Endothelial cell of umbilical vein (primary cell): ENCODE data around the gene CHD9. TPM values are rescaled to one million over a fixed set of nuclear protein-coding genes. Genes with fewer than 3 reads are reported as not detected.

Source experiments
- BruUV-seq: library from RNA; stranded (reverse); fragments of 400-500 nt; replicated peaks from 2 replicates; lab custom pipeline; 2021; lab: Mats Ljungman, UMichigan
- CTCF ChIA-PET: fragments of 300-600, 350-600 bp; sonication (Branson Sonifier 250); formaldehyde crosslinking; loops from one replicate; lab custom pipeline; 2021; ENCODE audit warnings: antibody characterized with exemption, inconsistent platforms; lab: Charles Lee
- POLR2A ChIA-PET: fragments of 300-600, 350-600 bp; sonication (Branson Sonifier 250); formaldehyde crosslinking; loops from one replicate; lab custom pipeline; 2021; ENCODE audit warnings: antibody characterized with exemption, inconsistent platforms; lab: Charles Lee
- DNase-seq: peaks from one replicate; pipeline ENCODE4 v3.0.0-alpha.2; 2011; ENCODE audit warnings: low read depth, low spot score
- FAIRE-seq: peaks from 2 replicates; lab custom pipeline; 2011; peaks lifted over from hg19 to GRCh38; lab: Jason Lieb, UNC
- H2AFZ ChIP-seq: 2 replicates; pipeline ENCODE4 v1.6.0; 2012; ENCODE audit warnings: low read depth, low read length, control low read depth, inconsistent platforms
- H3K27ac ChIP-seq: 2 replicates; pipeline ENCODE4 v1.5.1; 2011; ENCODE audit warnings: low read depth, mild to moderate bottlenecking, control low read depth, low read length, moderate library complexity; ENCODE audit not compliant: insufficient read depth
- H3K27me3 ChIP-seq, 2 experiments: 2 replicates each; pipeline versions ENCODE4 v1.6.0 to v1.6.1; 2011; ENCODE audit warnings: low read length in 2 of 2, mixed read lengths in 1 of 2; ENCODE audit not compliant: control insufficient read depth in 2 of 2, insufficient read depth in 2 of 2
- H3K36me3 ChIP-seq, 2 experiments: 2 replicates in 1 of 2; 3 replicates in 1 of 2; pipeline ENCODE4 v1.5.1; 2011; ENCODE audit warnings: low read length in 2 of 2, mild to moderate bottlenecking in 1 of 2, moderate library complexity in 1 of 2; ENCODE audit not compliant: control insufficient read depth in 2 of 2, insufficient read depth in 2 of 2; ENCODE audit errors: extremely low read depth in 1 of 2
- H3K4me1 ChIP-seq: 3 replicates; pipeline ENCODE4 v1.5.1; 2011; ENCODE audit warnings: mild to moderate bottlenecking, low read length; ENCODE audit not compliant: control insufficient read depth, insufficient read depth; ENCODE audit errors: extremely low read depth
- H3K4me2 ChIP-seq: 2 replicates; pipeline ENCODE4 v1.6.1; 2011; ENCODE audit warnings: low read length, control low read depth, mixed read lengths; ENCODE audit not compliant: insufficient read depth
- H3K4me3 ChIP-seq, 3 experiments: fragments of 200-600 bp in 1 of 3; sonication (generic), shearing (Covaris generic) in 1 of 3; replicated peaks in 1 of 3; 2 replicates each; pipeline ENCODE4 v1.5.1; 2011 to 2016; ENCODE audit warnings: control low read depth in 3 of 3, low read length in 3 of 3, mild to moderate bottlenecking in 2 of 3, inconsistent platforms in 1 of 3, low read depth in 1 of 3, moderate library complexity in 1 of 3; ENCODE audit not compliant: insufficient read depth in 1 of 3
- H3K79me2 ChIP-seq: 2 replicates; pipeline ENCODE4 v1.6.0; 2012; ENCODE audit warnings: low read length, inconsistent platforms; ENCODE audit not compliant: control insufficient read depth, insufficient read depth
- H3K9ac ChIP-seq: replicated peaks from 2 replicates; pipeline ENCODE3; 2011; ENCODE audit warnings: low read length, control low read depth; ENCODE audit not compliant: insufficient read depth; ENCODE audit errors: extremely low read depth
- H3K9me1 ChIP-seq: replicated peaks from 3 replicates; pipeline ENCODE4 v1.6.0; 2011; ENCODE audit warnings: mild to moderate bottlenecking, low read length; ENCODE audit not compliant: control insufficient read depth, insufficient read depth; ENCODE audit errors: extremely low read depth
- H3K9me3 ChIP-seq: replicated peaks from 2 replicates; pipeline ENCODE4 v1.5.1; 2012; ENCODE audit warnings: low read length, inconsistent platforms; ENCODE audit not compliant: control insufficient read depth, insufficient read depth
- H4K20me1 ChIP-seq: replicated peaks from 2 replicates; pipeline ENCODE3; 2011; ENCODE audit warnings: mild to moderate bottlenecking, low read length; ENCODE audit not compliant: control insufficient read depth, insufficient read depth; ENCODE audit errors: extremely low read depth
- EZH2 ChIP-seq: IDR thresholded peaks from 2 replicates; pipeline ENCODE4 v1.6.1; 2012; ENCODE audit warnings: borderline replicate concordance, low read depth, mild to moderate bottlenecking, moderate library complexity, low read length, inconsistent platforms; ENCODE audit not compliant: severe bottlenecking
- FOS ChIP-seq: IDR thresholded peaks from 2 replicates; pipeline ENCODE4 v1.6.1; 2011; ENCODE audit warnings: mild to moderate bottlenecking, low read length, moderate library complexity, borderline replicate concordance; ENCODE audit not compliant: insufficient read depth
- GATA2 ChIP-seq: IDR thresholded peaks from 2 replicates; pipeline ENCODE4 v1.7.0; 2011; ENCODE audit warnings: low read depth, mild to moderate bottlenecking, moderate library complexity, mixed read lengths, low read length; ENCODE audit not compliant: insufficient read length, insufficient read depth
- JUN ChIP-seq: IDR thresholded peaks from 2 replicates; pipeline ENCODE4 v1.6.1; 2011; ENCODE audit warnings: borderline replicate concordance, low read depth; ENCODE audit not compliant: insufficient read length, insufficient read depth
- MYC ChIP-seq: IDR thresholded peaks from one replicate; pipeline ENCODE4 v1.6.1; 2011; ENCODE audit warnings: mild to moderate bottlenecking, low read depth, low read length
- POLR2A ChIP-seq: IDR thresholded peaks from 2 replicates; pipeline ENCODE4 v1.6.1; 2012; ENCODE audit warnings: low read depth, mild to moderate bottlenecking, control low read depth, low read length
- POLR2AphosphoS5 ChIP-seq: IDR thresholded peaks from 2 replicates; pipeline ENCODE4 v1.6.1; 2012; ENCODE audit warnings: low read depth, mild to moderate bottlenecking, control low read depth, low read length, moderate library complexity; ENCODE audit not compliant: insufficient read depth
- dilution Hi-C: fragments of 300-500 bp; cut with MboI; formaldehyde crosslinking; loops from one replicate; pipeline ENCODE4 v1.15.0; 2019; ENCODE audit warnings: low sequenced_read_pairs; ENCODE audit not compliant: extremely low pct_ligation_motif_present
- intact Hi-C: fragments of 100-400 bp; cut with micrococcal nuclease; formaldehyde crosslinking; loops from one replicate; pipeline ENCODE4 v1.10.0; 2022
- polyA plus RNA-seq, 4 experiments: library from polyadenylated mRNA; depleted of rRNA in 3 of 4; stranded (reverse) in 3 of 4; unstranded in 1 of 4; fragments of >200 nt; gene quantifications; 2 replicates each; pipeline versions ENCODE4 v1.2.1 to v1.2.3, GENCODE V29; 2011 to 2012; ENCODE audit warnings: missing spikeins in 1 of 4
- total RNA-seq: library from RNA; stranded (reverse); gene quantifications from 2 replicates; pipeline ENCODE4 v1.2.3, GENCODE V29; 2021
- TF ChIP-seq, protein P1 (sequence below): IDR thresholded peaks from 2 replicates; pipeline ENCODE4 v1.6.1; 2011; ENCODE audit not compliant: insufficient read depth, insufficient read length
- TF ChIP-seq, protein P2 (sequence below), 2 donors: IDR thresholded peaks; 1 replicate in 1 of 2; 2 replicates in 1 of 2; pipeline ENCODE4 v1.5.1; 2011; ENCODE audit warnings: low read length in 2 of 2, mild to moderate bottlenecking in 2 of 2, moderate library complexity in 2 of 2, control low read depth in 1 of 2, inconsistent platforms in 1 of 2, low read depth in 1 of 2; ENCODE audit not compliant: insufficient read depth in 1 of 2; ENCODE audit errors: extremely low read depth in 1 of 2

Gene CHD9
- total and polyA plus RNA-seq, 2 donors (not counting 3 experiments of a cell fraction or from before 2014, with no cell fraction given) = 9.9 to 59.2 TPM

DNA sequence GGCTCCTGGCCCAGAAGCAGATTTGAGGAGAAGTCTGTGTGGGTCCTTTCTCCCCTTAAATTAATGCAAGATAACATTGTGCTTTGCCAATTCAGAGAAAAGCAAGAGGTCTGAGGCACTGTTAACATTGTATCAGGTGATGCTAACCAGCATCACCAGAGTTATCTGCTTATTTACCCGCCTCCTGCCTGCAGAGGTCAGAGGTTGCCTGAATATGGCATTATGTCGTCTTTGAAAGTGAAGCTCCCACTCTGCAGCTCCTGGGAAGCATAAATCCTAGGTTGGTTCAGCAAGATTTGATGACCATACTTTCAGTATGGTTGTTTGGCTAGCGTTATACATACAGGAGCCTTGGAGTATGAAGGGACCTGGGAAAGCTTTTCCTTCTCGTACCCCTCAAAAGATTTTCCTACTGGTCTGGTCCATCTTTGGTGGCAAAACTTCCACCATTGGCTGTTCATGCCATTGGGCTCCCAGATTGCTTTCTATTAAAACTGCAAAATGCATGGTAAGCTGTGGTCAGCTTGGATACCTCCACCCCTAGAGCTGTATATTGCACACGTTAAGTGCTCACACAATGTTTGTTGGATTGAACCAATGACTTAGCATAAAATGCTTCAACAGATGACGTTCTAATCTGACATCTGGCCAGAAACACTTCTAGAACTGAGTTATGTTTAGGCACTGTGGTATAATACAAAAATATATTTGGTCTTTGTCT lies 24.1 kb downstream of the CHD9 start:
- dilution Hi-C loops (no loop called here), intact Hi-C loops (no loop called here)
- Histone ChIP-seq H4K20me1 (no peaks in the 10 kb centered on the region), H2AFZ (no peak overlapping the region), H3K9me3 (no peaks in the 10 kb centered on the region), H3K9me1 (no peaks in the 10 kb centered on the region), H3K4me2 (no peak overlapping the region), H3K79me2 (no peaks in the 10 kb centered on the region), H3K36me3 (no peaks in the 10 kb centered on the region), H3K4me1 (peaks cover 28% of the 10 kb centered on the region), H3K9ac (no peak overlapping the region), H3K27ac (no peak overlapping the region), H3K27me3 (no peaks in the 10 kb centered on the region), H3K4me3 (no peak overlapping the region)
- FAIRE-seq (no peak), DNase-seq (no peak)
- TF ChIP-seq, protein P1, sequence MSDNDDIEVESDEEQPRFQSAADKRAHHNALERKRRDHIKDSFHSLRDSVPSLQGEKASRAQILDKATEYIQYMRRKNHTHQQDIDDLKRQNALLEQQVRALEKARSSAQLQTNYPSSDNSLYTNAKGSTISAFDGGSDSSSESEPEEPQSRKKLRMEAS = no peak
- TF ChIP-seq MYC (no peak), JUN (no peak), GATA2 (no peak)
- ChIA-PET CTCF (interaction anchor here (1.2 to 2.6 kb wide), 3 partner anchors 12 to 23 kb away, joined by 4 to 19 read pairs (median 11); partner anchors contain the start of gene CHD9), POLR2A (no interaction called here)
- BruUV-seq = no TSS peak

DNA sequence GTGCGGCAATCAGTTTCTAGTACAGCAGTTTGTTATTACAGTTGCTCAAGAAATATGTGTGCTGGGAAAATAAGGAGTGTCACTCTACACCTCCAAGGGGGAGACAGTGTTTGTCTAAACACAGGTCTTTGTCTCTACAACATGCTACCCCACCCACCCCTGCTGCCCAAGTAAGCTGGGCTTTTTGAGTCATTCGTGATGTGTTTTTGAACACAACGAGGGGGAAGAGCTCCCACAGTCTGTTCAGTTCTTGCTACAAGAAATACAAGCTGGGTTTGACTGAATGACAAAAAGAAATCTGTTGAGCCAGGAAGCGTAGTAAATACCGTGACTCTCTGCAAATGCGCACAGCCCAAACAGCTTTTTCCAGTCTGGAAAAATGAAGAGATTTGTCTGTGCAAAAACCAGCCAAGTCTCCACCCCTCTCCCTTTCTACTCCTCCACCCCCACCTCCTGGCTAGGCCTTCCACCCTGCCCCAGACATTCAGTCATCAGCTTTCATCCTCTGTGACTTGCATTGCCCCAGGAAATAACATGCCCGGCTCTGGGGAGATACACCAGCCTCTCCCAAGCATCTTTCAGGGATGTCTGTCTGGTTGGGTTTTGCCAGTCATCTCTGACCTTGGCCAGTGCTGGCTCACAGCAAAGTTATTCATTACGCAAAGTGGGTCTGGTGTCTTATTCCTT lies 25.7 kb downstream of the CHD9 start:
- no peaks in the 10 kb centered on the region for H3K36me3 ChIP-seq
- no peaks in the 10 kb centered on the region for H3K9me1 ChIP-seq
- TF ChIP-seq JUN (no peak), MYC (no peak), EZH2 (no peak), GATA2 (no peak), FOS (no peak), POLR2A (no peak), POLR2AphosphoS5 (no peak)
- TF ChIP-seq, protein P1 = no peak
- TF ChIP-seq, protein P2, sequence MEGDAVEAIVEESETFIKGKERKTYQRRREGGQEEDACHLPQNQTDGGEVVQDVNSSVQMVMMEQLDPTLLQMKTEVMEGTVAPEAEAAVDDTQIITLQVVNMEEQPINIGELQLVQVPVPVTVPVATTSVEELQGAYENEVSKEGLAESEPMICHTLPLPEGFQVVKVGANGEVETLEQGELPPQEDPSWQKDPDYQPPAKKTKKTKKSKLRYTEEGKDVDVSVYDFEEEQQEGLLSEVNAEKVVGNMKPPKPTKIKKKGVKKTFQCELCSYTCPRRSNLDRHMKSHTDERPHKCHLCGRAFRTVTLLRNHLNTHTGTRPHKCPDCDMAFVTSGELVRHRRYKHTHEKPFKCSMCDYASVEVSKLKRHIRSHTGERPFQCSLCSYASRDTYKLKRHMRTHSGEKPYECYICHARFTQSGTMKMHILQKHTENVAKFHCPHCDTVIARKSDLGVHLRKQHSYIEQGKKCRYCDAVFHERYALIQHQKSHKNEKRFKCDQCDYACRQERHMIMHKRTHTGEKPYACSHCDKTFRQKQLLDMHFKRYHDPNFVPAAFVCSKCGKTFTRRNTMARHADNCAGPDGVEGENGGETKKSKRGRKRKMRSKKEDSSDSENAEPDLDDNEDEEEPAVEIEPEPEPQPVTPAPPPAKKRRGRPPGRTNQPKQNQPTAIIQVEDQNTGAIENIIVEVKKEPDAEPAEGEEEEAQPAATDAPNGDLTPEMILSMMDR (IDR thresholded peaks at IDR 0.05; ENCODE audit: extremely low read depth in 1 of 2, insufficient read depth in 1 of 2, low read depth in 1 of 2, low read length in 2 of 2) = no peak
- peak overlapping the region; percentile 36 for H2AFZ ChIP-seq
- FAIRE-seq (peak; percentile 81), DNase-seq (peak; percentile 80)
- H3K9me3 ChIP-seq = no peaks in the 10 kb centered on the region
- H3K4me2 ChIP-seq = peak overlapping the region; percentile 32
- CTCF ChIA-PET = interaction anchor here (0.7 to 2.6 kb wide), 13 partner anchors 10 to 140 kb away, joined by 3 to 19 read pairs (median 4); partner anchors contain the start of gene CHD9
- H3K4me3 ChIP-seq = no peak overlapping the region
- H3K9ac ChIP-seq = peak overlapping the region; percentile 30
- no peaks in the 10 kb centered on the region for H4K20me1 ChIP-seq
- BruUV-seq = no TSS peak
- POLR2A ChIA-PET = interaction anchor here (1.4 kb wide), 1 partner anchor 10 kb away, joined by 3 read pairs; no protein-coding TSS in a partner anchor
- peaks cover 32% of the 10 kb centered on the region for H3K4me1 ChIP-seq
- H3K79me2 ChIP-seq = no peaks in the 10 kb centered on the region
- no peaks in the 10 kb centered on the region for H3K27me3 ChIP-seq
- peak overlapping the region; percentile 74 for H3K27ac ChIP-seq
- dilution Hi-C loops = no loop called here
- intact Hi-C loops = loop anchor here (1.0 to 2.0 kb wide), 2 partner anchors 10 to 18 kb away; no protein-coding TSS in a partner anchor
